Measurements from ENCODE around the gene OR5D16. TPM values are rescaled to one million over a fixed set of nuclear protein-coding genes. Genes with fewer than 3 reads are reported as not detected.
"Not testable (repeated sequence)": the region's sequence is repeated elsewhere in the genome, so short reads cannot be mapped to it uniquely, and the experiment has no call there.

Gene OR5D16
- total and polyA plus RNA-seq, 2 of the 4 experiments (the other 2 are of a cell fraction) = not detected

- H3K9me1 ChIP-seq (ENCODE audit: insufficient read depth, low read length); H3K9me3 ChIP-seq (ENCODE audit: control insufficient read depth, insufficient read depth, low read length); dilution Hi-C loops (cut with HindIII; ENCODE audit: low sequenced_read_pairs, unreplicated experiment); H2BK5ac ChIP-seq (ENCODE audit: low read depth, low read length, poor library complexity, severe bottlenecking); H4K8ac ChIP-seq (ENCODE audit: low read depth in 2 of 2, low read length in 2 of 2); H2BK15ac ChIP-seq (ENCODE audit: low read depth, low read length); H3K9ac ChIP-seq (ENCODE audit: low read depth, low read length); H3K79me1 ChIP-seq (ENCODE audit: low read depth in 1 of 2, low read length in 2 of 2); H3K18ac ChIP-seq (ENCODE audit: low read depth, low read length); CTCF ChIA-PET; POLR2A ChIA-PET (ENCODE audit: unreplicated experiment); H3K27ac ChIP-seq (ENCODE audit: insufficient read depth, low read length); H3K27me3 ChIP-seq (ENCODE audit: control insufficient read depth, insufficient read depth, low read length); H3K14ac ChIP-seq (replicated peaks; ENCODE audit: low read depth, low read length); in situ Hi-C loops (cut with MboI; ENCODE audit: low sequenced_read_pairs); H3K23ac ChIP-seq (ENCODE audit: low read depth, low read length); H3K4me2 ChIP-seq (ENCODE audit: low read depth, low read length); H2BK120ac ChIP-seq (ENCODE audit: low read depth, low read length); H3K4me1 ChIP-seq (ENCODE audit: control insufficient read depth, insufficient read depth, low read length); H4K5ac ChIP-seq (ENCODE audit: low read depth, low read length); H2AFZ ChIP-seq (replicated peaks; ENCODE audit: low read length, poor library complexity); intact Hi-C loops (cut with micrococcal nuclease); H3K4me3 ChIP-seq (ENCODE audit: insufficient read depth, low read depth, low read length); H2BK20ac ChIP-seq (ENCODE audit: low read depth, low read length); H2AK9ac ChIP-seq (replicated peaks; ENCODE audit: low read depth, low read length, poor library complexity); H2AK5ac ChIP-seq (ENCODE audit: low read depth, low read length); H3K36me3 ChIP-seq (ENCODE audit: control insufficient read depth, insufficient read depth, low read length); H4K91ac ChIP-seq (ENCODE audit: insufficient read depth, low read depth, low read length); H3K56ac ChIP-seq (ENCODE audit: extremely low read depth, insufficient read depth, low read length); BruUV-seq (replicated peaks); DNase-seq; H3K4ac ChIP-seq (ENCODE audit: low read depth, low read length); ATAC-seq (ENCODE audit: low read depth); H4K20me1 ChIP-seq (ENCODE audit: insufficient read depth, low read length): not testable (repeated sequence)
- 32% methylated on average over 15 of the region's 33 CpGs; no CpG with 5 or more reads in 1 of the 2 experiments for WGBS, 2 experiments (ENCODE audit: extremely low coverage in 2 of 2, insufficient read length in 1 of 2)
These were observed 34.2 kb downstream of the OR5D16 start for GRCh38 chr11:55872731-55873130.

- H3K4ac ChIP-seq (ENCODE audit: low read depth, low read length); H2BK20ac ChIP-seq (ENCODE audit: low read depth, low read length); H3K27ac ChIP-seq (ENCODE audit: insufficient read depth, low read length); in situ Hi-C loops (cut with MboI; ENCODE audit: low sequenced_read_pairs); H4K5ac ChIP-seq (ENCODE audit: low read depth, low read length); H2BK5ac ChIP-seq (ENCODE audit: low read depth, low read length, poor library complexity, severe bottlenecking); H2AFZ ChIP-seq (replicated peaks; ENCODE audit: low read length, poor library complexity); H3K4me1 ChIP-seq (ENCODE audit: control insufficient read depth, insufficient read depth, low read length); H3K23ac ChIP-seq (ENCODE audit: low read depth, low read length); H3K14ac ChIP-seq (replicated peaks; ENCODE audit: low read depth, low read length); DNase-seq; H3K9ac ChIP-seq (ENCODE audit: low read depth, low read length); H3K4me3 ChIP-seq (ENCODE audit: insufficient read depth, low read depth, low read length); H2BK15ac ChIP-seq (ENCODE audit: low read depth, low read length); H3K36me3 ChIP-seq (ENCODE audit: control insufficient read depth, insufficient read depth, low read length); dilution Hi-C loops (cut with HindIII; ENCODE audit: low sequenced_read_pairs, unreplicated experiment); H3K4me2 ChIP-seq (ENCODE audit: low read depth, low read length); H2BK120ac ChIP-seq (ENCODE audit: low read depth, low read length); POLR2A ChIA-PET (ENCODE audit: unreplicated experiment); H3K9me1 ChIP-seq (ENCODE audit: insufficient read depth, low read length); H3K27me3 ChIP-seq (ENCODE audit: control insufficient read depth, insufficient read depth, low read length); intact Hi-C loops (cut with micrococcal nuclease); H3K79me1 ChIP-seq (ENCODE audit: low read depth in 1 of 2, low read length in 2 of 2); BruUV-seq (replicated peaks); H4K8ac ChIP-seq (ENCODE audit: low read depth in 2 of 2, low read length in 2 of 2); CTCF ChIA-PET; H3K9me3 ChIP-seq (ENCODE audit: control insufficient read depth, insufficient read depth, low read length); H3K18ac ChIP-seq (ENCODE audit: low read depth, low read length); H4K91ac ChIP-seq (ENCODE audit: insufficient read depth, low read depth, low read length); H2AK5ac ChIP-seq (ENCODE audit: low read depth, low read length); H4K20me1 ChIP-seq (ENCODE audit: insufficient read depth, low read length); H3K56ac ChIP-seq (ENCODE audit: extremely low read depth, insufficient read depth, low read length); ATAC-seq (ENCODE audit: low read depth); H2AK9ac ChIP-seq (replicated peaks; ENCODE audit: low read depth, low read length, poor library complexity): not testable (repeated sequence)
- 52% methylated on average over 19 of the region's 34 CpGs; no CpG with 5 or more reads in 1 of the 2 experiments for WGBS, 2 experiments (ENCODE audit: extremely low coverage in 2 of 2, insufficient read length in 1 of 2)
These were observed 34.6 kb downstream of the OR5D16 start for GRCh38 chr11:55873146-55873545.

Data from IMR-90 (cell line).